Spleen (tissue), 11 donors: Measurements from ENCODE around the gene SPATC1L. TPM values are rescaled to one million over a fixed set of nuclear protein-coding genes. Genes with fewer than 3 reads are reported as not detected.
A peak's percentile ranks its signal among the peaks of the same experiment; 100 is the strongest.

Source experiments
- DNase-seq: peaks from one replicate; pipeline ENCODE4 v3.0.0-alpha.2; 2020
- H3K27ac ChIP-seq, 8 donors: fragments of 200-600 bp; sonication (generic) in 7 of 8; 1 replicate in 4 of 8; 2 replicates in 4 of 8; pipeline versions ENCODE4 v1.5.0 to v1.8.0; 2016 to 2021; ENCODE audit warnings: inconsistent platforms in 4 of 8, mild to moderate bottlenecking in 4 of 8, moderate library complexity in 1 of 8
- H3K27me3 ChIP-seq, 7 donors: fragments of 200-600 bp; sonication (generic) in 6 of 7; replicated peaks in 1 of 7; 1 replicate in 4 of 7; 2 replicates in 3 of 7; pipeline versions ENCODE4 v1.5.0 to v1.8.0; 2016 to 2021; ENCODE audit warnings: inconsistent platforms in 3 of 7, mild to moderate bottlenecking in 1 of 7
- H3K36me3 ChIP-seq, 6 donors: fragments of 200-600 bp; sonication (generic) in 5 of 6; 1 replicate in 4 of 6; 2 replicates in 2 of 6; pipeline versions ENCODE4 v1.5.0 to v1.8.0; 2016 to 2021; ENCODE audit warnings: inconsistent platforms in 2 of 6
- H3K4me1 ChIP-seq, 6 donors: fragments of 200-600 bp; sonication (generic) in 5 of 6; 1 replicate in 3 of 6; 2 replicates in 3 of 6; pipeline versions ENCODE4 v1.5.0 to v1.8.0; 2016 to 2021; ENCODE audit warnings: inconsistent platforms in 3 of 6
- H3K4me3 ChIP-seq, 8 donors: fragments of 200-600 bp; sonication (generic) in 7 of 8; 1 replicate in 4 of 8; 2 replicates in 4 of 8; pipeline versions ENCODE4 v1.5.0 to v1.8.0; 2016 to 2021; ENCODE audit warnings: inconsistent platforms in 4 of 8, mild to moderate bottlenecking in 4 of 8, moderate library complexity in 2 of 8
- H3K9me3 ChIP-seq, 8 donors: fragments of 200-600 bp; sonication (generic) in 7 of 8; 1 replicate in 4 of 8; 2 replicates in 4 of 8; pipeline versions ENCODE4 v1.5.0 to v1.8.0; 2016 to 2021; ENCODE audit warnings: inconsistent platforms in 4 of 8
- POLR2A ChIP-seq, 3 donors: fragments of 450-650 bp; IDR thresholded peaks; one replicate each; pipeline ENCODE4 v1.5.1; 2017; ENCODE audit warnings: antibody characterized with exemption in 3 of 3, mild to moderate bottlenecking in 1 of 3
- POLR2AphosphoS5 ChIP-seq, 3 donors: sonication (generic); formaldehyde crosslinking; IDR thresholded peaks; one replicate each; pipeline ENCODE4 v1.5.1; 2017; ENCODE audit warnings: antibody characterized with exemption in 3 of 3
- WGBS, 5 donors: extraction: QIAGEN DNeasy Blood & Tissue Kit in 3 of 5; methylation state at CpG; one replicate each; pipeline versions ENCODE4 v1.1.5 to v1.1.7; 2013 to 2018; 5-methylcytosine and 5-hydroxymethylcytosine counted together
- intact Hi-C: fragments of 100-400 bp; cut with DNase I; formaldehyde crosslinking; loops from one replicate; pipeline ENCODE4 v1.15.0; 2023; ENCODE audit warnings: low total_unique reads
- polyA plus RNA-seq, 3 donors: library from polyadenylated mRNA; stranded (reverse); fragments of 200-250 nt; gene quantifications; one replicate each; pipeline ENCODE4 v1.2.1, GENCODE V29; 2013
- total RNA-seq, 7 donors: library from RNA; depleted of rRNA in 3 of 7; stranded (reverse); fragments of >200 nt in 3 of 7; fragmentation: NEBNext Ultra II Directional in 4 of 7; extraction: Animal tissue kit (Norgen Biotek cat#: 25700) in 4 of 7; gene quantifications; one replicate each; pipeline versions ENCODE4 v1.1.0 to v1.2.1, GENCODE V29; 2016 to 2021
- TF ChIP-seq, protein P1 (sequence below), 11 experiments: fragments of 200-600 bp in 7 of 11; fragments of 450-650 bp in 4 of 11; sonication (generic) in 4 of 11; IDR thresholded peaks in 8 of 11; conservative IDR thresholded peaks in 3 of 11; 1 replicate in 7 of 11; 2 replicates in 4 of 11; pipeline versions ENCODE4 v1.4.0 to v1.8.0; 2016 to 2021; ENCODE audit warnings: antibody characterized with exemption in 11 of 11, inconsistent platforms in 4 of 11, mild to moderate bottlenecking in 1 of 11
- donor health status: healthy with polysubstance abuse.
- donor health status: DM: no; HTN: no; CAD: no; lungs with moderate emphysema.
- donor health status: DM: no; HTN: no; CAD: no.
- donor health status: Bipolar disorder and iron deficiency.
- donor health status: healthy.
- donor health status: DM: no; HTN: no; CAD: no.
- donor health status: DM: yes; HTN: yes; CAD: no.

Gene SPATC1L
- total and polyA plus RNA-seq, 10 donors, result 4.4 to 13.4 (median 9.8) TPM

- H3K4me3 ChIP-seq, result no peak overlapping the region
- no peaks in the 10 kb centered on the region for H3K9me3 ChIP-seq
- peaks cover 0 to 9% (median 0%) of the 10 kb centered on the region in 6 donors for H3K4me1 ChIP-seq
- DNase-seq, result peak; percentile 67
- peaks cover 0 to 52% (median 14%) of the 10 kb centered on the region in 6 donors for H3K36me3 ChIP-seq
- H3K27me3 ChIP-seq, result no peaks in the 10 kb centered on the region
- intact Hi-C loops, result no loop called here
- no peak overlapping the region for H3K27ac ChIP-seq
- TF ChIP-seq POLR2A (IDR thresholded peaks at IDR 0.05), result no peak
- TF ChIP-seq, protein P1, sequence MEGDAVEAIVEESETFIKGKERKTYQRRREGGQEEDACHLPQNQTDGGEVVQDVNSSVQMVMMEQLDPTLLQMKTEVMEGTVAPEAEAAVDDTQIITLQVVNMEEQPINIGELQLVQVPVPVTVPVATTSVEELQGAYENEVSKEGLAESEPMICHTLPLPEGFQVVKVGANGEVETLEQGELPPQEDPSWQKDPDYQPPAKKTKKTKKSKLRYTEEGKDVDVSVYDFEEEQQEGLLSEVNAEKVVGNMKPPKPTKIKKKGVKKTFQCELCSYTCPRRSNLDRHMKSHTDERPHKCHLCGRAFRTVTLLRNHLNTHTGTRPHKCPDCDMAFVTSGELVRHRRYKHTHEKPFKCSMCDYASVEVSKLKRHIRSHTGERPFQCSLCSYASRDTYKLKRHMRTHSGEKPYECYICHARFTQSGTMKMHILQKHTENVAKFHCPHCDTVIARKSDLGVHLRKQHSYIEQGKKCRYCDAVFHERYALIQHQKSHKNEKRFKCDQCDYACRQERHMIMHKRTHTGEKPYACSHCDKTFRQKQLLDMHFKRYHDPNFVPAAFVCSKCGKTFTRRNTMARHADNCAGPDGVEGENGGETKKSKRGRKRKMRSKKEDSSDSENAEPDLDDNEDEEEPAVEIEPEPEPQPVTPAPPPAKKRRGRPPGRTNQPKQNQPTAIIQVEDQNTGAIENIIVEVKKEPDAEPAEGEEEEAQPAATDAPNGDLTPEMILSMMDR (IDR thresholded peaks at IDR 0.05 in 8 of 11, conservative IDR thresholded peaks at IDR 0.05 in 3 of 11), result no peak
- no peak for TF ChIP-seq POLR2AphosphoS5 (IDR thresholded peaks at IDR 0.05)
- WGBS, 5 donors, result 75 to 92% (median 87%) methylated on average over 35 to 40 of the region's 40 CpGs
Measured at GRCh38 chr21:46127239-46128105, 56.8 kb downstream of the SPATC1L start.

DNA sequence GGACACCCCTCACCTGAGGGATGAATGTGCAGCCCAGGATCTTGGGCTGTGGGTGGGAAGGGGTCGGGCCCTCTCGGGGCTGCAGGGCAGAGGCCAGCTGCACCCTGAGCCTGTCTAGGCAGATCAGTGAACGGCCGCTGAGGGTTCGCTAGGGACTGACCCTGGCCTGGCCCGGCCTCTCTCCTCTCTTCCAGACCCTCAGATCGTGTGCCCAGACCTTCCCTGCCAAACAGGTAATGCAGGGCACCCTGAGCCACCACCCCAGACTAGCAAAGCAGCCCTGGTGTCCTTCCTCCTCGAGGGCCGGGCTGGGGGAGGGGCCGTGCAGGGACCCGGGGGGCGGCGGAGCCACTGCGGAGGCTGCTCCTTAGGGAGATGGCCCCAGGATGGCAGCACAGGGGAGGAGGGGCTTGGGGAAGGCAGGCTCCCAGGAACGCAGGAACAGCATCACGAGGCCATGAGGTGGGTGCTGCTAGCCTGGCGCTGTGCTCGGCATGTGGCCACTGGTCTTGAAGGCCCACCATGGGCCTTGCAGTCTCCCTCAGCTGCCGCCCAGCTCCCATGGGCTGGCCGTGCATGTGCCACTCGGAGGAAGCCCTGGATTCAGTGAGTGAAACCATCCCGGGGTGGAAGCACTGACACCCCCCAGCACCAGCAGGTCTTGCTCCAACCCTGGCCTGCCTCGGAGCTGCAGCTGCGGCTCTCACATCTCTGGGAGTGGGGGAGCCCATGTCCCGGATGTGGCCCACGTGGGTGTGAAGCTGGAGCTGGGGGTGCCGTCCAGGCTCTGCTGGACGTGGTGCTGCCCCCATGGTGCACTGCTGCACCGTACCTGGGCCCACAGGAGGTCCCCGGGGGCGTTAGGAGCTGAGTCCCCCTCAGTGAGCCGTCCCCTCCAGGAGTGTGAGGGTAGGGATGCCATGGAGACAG lies 57.7 kb downstream of the SPATC1L start:
- Histone ChIP-seq H3K4me3 (no peak overlapping the region), H3K9me3 (no peaks in the 10 kb centered on the region), H3K36me3 (peaks cover 0 to 61% (median 17%) of the 10 kb centered on the region in 6 donors), H3K27me3 (no peaks in the 10 kb centered on the region), H3K27ac (no peak overlapping the region), H3K4me1 (peaks cover 0 to 9% (median 0%) of the 10 kb centered on the region in 6 donors)
- intact Hi-C loops, result no loop called here
- WGBS, 5 donors, result 88 to 92% (median 89%) methylated on average over 8 to 32 of the region's 32 CpGs
- DNase-seq, result peak; percentile 71
- no peak for TF ChIP-seq POLR2A (IDR thresholded peaks at IDR 0.05)
- peak in 1 of 3 donors; percentile 2 for TF ChIP-seq POLR2AphosphoS5 (IDR thresholded peaks at IDR 0.05)

DNA sequence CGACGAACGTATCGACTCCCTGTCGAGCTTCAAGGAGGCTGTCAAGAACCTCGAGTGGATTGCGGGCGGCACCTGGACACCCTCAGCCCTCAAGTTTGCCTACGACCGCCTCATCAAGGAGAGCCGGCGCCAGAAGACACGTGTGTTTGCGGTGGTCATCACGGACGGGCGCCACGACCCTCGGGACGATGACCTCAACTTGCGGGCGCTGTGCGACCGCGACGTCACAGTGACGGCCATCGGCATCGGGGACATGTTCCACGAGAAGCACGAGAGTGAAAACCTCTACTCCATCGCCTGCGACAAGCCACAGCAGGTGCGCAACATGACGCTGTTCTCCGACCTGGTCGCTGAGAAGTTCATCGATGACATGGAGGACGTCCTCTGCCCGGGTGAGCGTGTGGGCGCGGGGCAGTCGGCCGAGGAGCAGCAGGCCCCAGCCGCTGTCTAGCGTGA lies 58.4 kb downstream of the SPATC1L start:
- Histone ChIP-seq H3K27me3 (no peaks in the 10 kb centered on the region), H3K4me3 (no peak overlapping the region), H3K27ac (no peak overlapping the region), H3K4me1 (peaks cover 0 to 9% (median 0%) of the 10 kb centered on the region in 6 donors), H3K36me3 (peaks cover 0 to 68% (median 18%) of the 10 kb centered on the region in 6 donors), H3K9me3 (no peaks in the 10 kb centered on the region)
- 86 to 94% (median 90%) methylated on average over 40 to 47 of the region's 47 CpGs for WGBS, 5 donors
- no peak for DNase-seq
- intact Hi-C loops, result no loop called here
- TF ChIP-seq POLR2AphosphoS5 (IDR thresholded peaks at IDR 0.05), result peak in 2 of 3 donors; percentile 7 to 28
- TF ChIP-seq, protein P1 (IDR thresholded peaks at IDR 0.05 in 8 of 11, conservative IDR thresholded peaks at IDR 0.05 in 3 of 11), result no peak

DNA sequence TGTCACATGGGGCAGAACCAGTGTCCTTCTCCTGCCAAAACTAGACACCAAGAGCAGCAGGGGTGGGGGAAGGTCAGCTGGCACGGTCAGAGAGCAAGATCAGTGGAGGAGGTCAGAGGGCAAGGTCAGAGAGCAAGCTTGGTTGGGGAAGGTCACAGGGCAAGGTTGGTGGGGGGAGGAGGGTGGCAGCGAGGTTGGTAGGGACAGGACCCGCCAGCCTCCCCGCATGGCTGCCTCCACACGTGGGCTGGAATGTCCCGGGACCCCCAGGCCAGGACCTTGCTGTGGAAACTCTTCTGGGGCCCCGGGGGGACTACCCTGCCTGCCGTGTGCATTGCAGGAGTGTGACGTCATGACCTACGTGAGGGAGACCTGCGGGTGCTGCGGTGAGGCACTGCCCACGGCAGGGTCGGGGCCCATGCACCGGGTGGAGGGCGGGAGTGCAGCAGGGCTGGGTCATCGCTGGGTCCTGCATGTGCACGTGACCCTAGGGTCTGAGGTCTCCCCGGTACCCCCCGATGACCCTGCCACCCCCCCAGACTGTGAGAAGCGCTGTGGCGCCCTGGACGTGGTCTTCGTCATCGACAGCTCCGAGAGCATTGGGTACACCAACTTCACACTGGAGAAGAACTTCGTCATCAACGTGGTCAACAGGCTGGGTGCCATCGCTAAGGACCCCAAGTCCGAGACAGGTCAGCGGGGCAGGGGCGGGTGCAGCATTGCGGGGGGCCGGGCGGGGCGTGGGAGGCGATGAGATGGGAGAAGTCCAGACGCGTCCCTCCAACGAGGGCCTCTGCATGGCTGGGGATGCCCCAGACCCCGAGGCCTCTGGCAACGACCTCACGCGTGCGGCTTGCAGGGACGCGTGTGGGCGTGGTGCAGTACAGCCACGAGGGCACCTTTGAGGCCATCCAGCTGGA lies 59.1 kb downstream of the SPATC1L start:
- H3K27ac ChIP-seq, result no peak overlapping the region
- intact Hi-C loops, result no loop called here
- H3K36me3 ChIP-seq, result peaks cover 0 to 75% (median 18%) of the 10 kb centered on the region in 6 donors
- 84 to 91% (median 90%) methylated on average over 31 to 49 of the region's 49 CpGs for WGBS, 5 donors
- TF ChIP-seq POLR2AphosphoS5 (IDR thresholded peaks at IDR 0.05), result no peak
- TF ChIP-seq, protein P1 (IDR thresholded peaks at IDR 0.05 in 8 of 11, conservative IDR thresholded peaks at IDR 0.05 in 3 of 11), result no peak
- TF ChIP-seq POLR2A (IDR thresholded peaks at IDR 0.05), result no peak
- H3K9me3 ChIP-seq, result no peaks in the 10 kb centered on the region
- no peaks in the 10 kb centered on the region for H3K27me3 ChIP-seq
- peaks cover 0 to 9% (median 0%) of the 10 kb centered on the region in 6 donors for H3K4me1 ChIP-seq
- peak; percentile 63 for DNase-seq
- no peak overlapping the region for H3K4me3 ChIP-seq
